T-cell (primary cell): ENCODE results near the gene RAB10. TPM values are rescaled to one million over a fixed set of nuclear protein-coding genes. Genes with fewer than 3 reads are reported as not detected.

Experiments used
- ATAC-seq, 4 experiments: fragments of 200-7000 bp in 3 of 4; fragments of 150-1000 bp in 1 of 4; cut with Tn5 transposase; replicated peaks in 1 of 4; 1 replicate in 3 of 4; 2 replicates in 1 of 4; pipeline ENCODE4 v1.10.0; 2021; ENCODE audit warnings: moderate library complexity in 3 of 4, mild to moderate bottlenecking in 2 of 4, moderate number of reproducible peaks in 1 of 4
- CTCF ChIA-PET, 2 donors: fragments of 300-600 bp; sonication (Branson Sonifier 250); formaldehyde crosslinking; loops; one replicate each; lab custom pipeline; 2022; ENCODE audit warnings: antibody characterized with exemption in 2 of 2; lab: Charles Lee
- POLR2A ChIA-PET, 2 donors: fragments of 300-600 bp; sonication (Branson Sonifier 250); formaldehyde crosslinking; loops; one replicate each; lab custom pipeline; 2022; ENCODE audit warnings: antibody characterized with exemption in 2 of 2; lab: Charles Lee
- DNase-seq, 35 experiments: peaks; one replicate each; pipeline versions ENCODE4 v3.0.0 to v3.0.0-alpha.2; 2013 to 2023
- H3K27ac ChIP-seq: one replicate; pipeline ENCODE4 v1.5.1; 2013; ENCODE audit warnings: low read length
- H3K27me3 ChIP-seq, 2 experiments: replicated peaks in 1 of 2; 1 replicate in 1 of 2; 2 replicates in 1 of 2; pipeline versions ENCODE4 v1.6.1 to v1.7.0; 2013; ENCODE audit warnings: low read length in 1 of 2, mixed read lengths in 1 of 2; ENCODE audit not compliant: control insufficient read depth in 2 of 2, insufficient read depth in 2 of 2; ENCODE audit errors: extremely low read depth in 1 of 2
- H3K36me3 ChIP-seq, 2 donors: 1 replicate in 1 of 2; 2 replicates in 1 of 2; pipeline versions ENCODE4 v1.6.1 to v1.7.0; 2013; ENCODE audit warnings: low read length in 1 of 2; ENCODE audit not compliant: control insufficient read depth in 2 of 2, insufficient read depth in 1 of 2; ENCODE audit errors: extremely low read depth in 1 of 2
- H3K4me1 ChIP-seq, 2 experiments: 1 replicate in 1 of 2; 2 replicates in 1 of 2; pipeline versions ENCODE4 v1.6.1 to v1.7.0; 2013; ENCODE audit warnings: low read length in 2 of 2, mixed read lengths in 1 of 2; ENCODE audit not compliant: insufficient read depth in 2 of 2, control insufficient read depth in 1 of 2; ENCODE audit errors: extremely low read depth in 1 of 2
- H3K4me3 ChIP-seq, 2 donors: 1 replicate in 1 of 2; 2 replicates in 1 of 2; pipeline versions ENCODE4 v1.5.1 to v1.7.0; 2013; ENCODE audit warnings: mild to moderate bottlenecking in 2 of 2, low read length in 1 of 2, moderate library complexity in 1 of 2; ENCODE audit not compliant: control insufficient read depth in 1 of 2; ENCODE audit errors: extremely low read depth in 1 of 2
- H3K9me3 ChIP-seq: 2 replicates; pipeline ENCODE4 v1.7.0; 2013
- H3K27ac Mint-ChIP-seq, 2 donors: one replicate each; pipeline ENCODE4 v1.8.0; 2020 to 2021; ENCODE audit warnings: mild to moderate bottlenecking in 2 of 2, mixed read lengths in 2 of 2
- H3K27me3 Mint-ChIP-seq, 2 donors: one replicate each; pipeline ENCODE4 v1.8.0; 2021 to 2022; ENCODE audit warnings: mixed read lengths in 2 of 2
- H3K36me3 Mint-ChIP-seq: one replicate; pipeline ENCODE4 v1.8.0; 2021; ENCODE audit warnings: mixed read lengths
- H3K4me1 Mint-ChIP-seq, 3 donors: one replicate each; pipeline ENCODE4 v1.8.0; 2020 to 2022; ENCODE audit warnings: mixed read lengths in 3 of 3, mild to moderate bottlenecking in 1 of 3
- H3K4me3 Mint-ChIP-seq, 3 donors: one replicate each; pipeline ENCODE4 v1.8.0; 2020 to 2022; ENCODE audit warnings: mild to moderate bottlenecking in 3 of 3, mixed read lengths in 3 of 3, moderate library complexity in 3 of 3
- H3K9me3 Mint-ChIP-seq, 3 donors: one replicate each; pipeline ENCODE4 v1.8.0; 2020 to 2022; ENCODE audit warnings: mixed read lengths in 3 of 3
- WGBS: methylation state at CpG from one replicate; pipeline ENCODE4 v1.1.5; 2013; ENCODE audit warnings: missing lambda C conversion rate; ENCODE audit not compliant: insufficient coverage; 5-methylcytosine and 5-hydroxymethylcytosine counted together
- total RNA-seq, 35 experiments: library from RNA in 6 of 35; stranded (reverse) in 6 of 35; fragments of 120-200 nt in 1 of 35; gene quantifications; one replicate each; pipeline versions ENCODE4 v1.2.1 to v1.2.4 and lab custom pipeline; 2013 to 2026

RAB10 gene
- total RNA-seq, 5 donors from 2014 or later (not counting 1 experiment from before 2014, with no cell fraction given) = 35.0 to 78.7 (median 71.2) TPM

GRCh38 chr2:26119521-26119920, 85.6 kb downstream of the RAB10 start:
- H3K9me3 ChIP-seq = no peaks in the 10 kb centered on the region
- H3K27ac Mint-ChIP-seq = no peak overlapping the region
- DNase-seq (no peak), ATAC-seq (no peak)
- ChIA-PET POLR2A (interaction anchor here in 1 of 2 donors (0.6 kb wide), 1 partner anchor 48 kb away, joined by 4 read pairs; no protein-coding TSS in a partner anchor), CTCF (interaction anchor here (0.7 kb wide), 2 partner anchors 12 to 60 kb away, joined by 3 to 6 read pairs; no protein-coding TSS in a partner anchor)
- no peaks in the 10 kb centered on the region for H3K27me3 Mint-ChIP-seq
- H3K27ac ChIP-seq = no peak overlapping the region
- peaks cover 14 to 31% (median 23%) of the 10 kb centered on the region in 3 donors for H3K4me1 Mint-ChIP-seq
- peaks cover 0 to 7% of the 10 kb centered on the region in 2 donors for H3K36me3 ChIP-seq
- whole genome bisulfite sequencing = no CpG with 5 or more reads among the region's 1 CpG
- H3K9me3 Mint-ChIP-seq = no peaks in the 10 kb centered on the region
- H3K27me3 ChIP-seq = no peaks in the 10 kb centered on the region
- no peaks in the 10 kb centered on the region for H3K4me1 ChIP-seq
- no peak overlapping the region for H3K4me3 Mint-ChIP-seq
- H3K36me3 Mint-ChIP-seq = peaks cover 6% of the 10 kb centered on the region
- H3K4me3 ChIP-seq = no peak overlapping the region

GRCh38 chr2:26122630-26123029, 88.7 kb downstream of the RAB10 start:
- H3K27ac Mint-ChIP-seq = peak overlapping the region in 1 of 2 donors; percentile 72

GRCh38 chr2:26123426-26123825, 89.5 kb downstream of the RAB10 start:
- H3K4me3 Mint-ChIP-seq = no peak overlapping the region
- peak overlapping the region in 1 of 2 donors; percentile 39 for H3K27ac Mint-ChIP-seq
- no peaks in the 10 kb centered on the region for H3K9me3 ChIP-seq
- H3K36me3 ChIP-seq = peaks cover 7 to 9% of the 10 kb centered on the region in 2 donors
- H3K4me1 ChIP-seq = no peaks in the 10 kb centered on the region
- no peaks in the 10 kb centered on the region for H3K9me3 Mint-ChIP-seq
- ATAC-seq (no peak), DNase-seq (no peak)
- H3K27me3 Mint-ChIP-seq = no peaks in the 10 kb centered on the region
- H3K4me1 Mint-ChIP-seq = peaks cover 18 to 30% (median 21%) of the 10 kb centered on the region in 3 donors
- 90% methylated on average over 2 of the region's 5 CpGs for WGBS
- H3K27me3 ChIP-seq = no peaks in the 10 kb centered on the region
- no peak overlapping the region for H3K27ac ChIP-seq
- POLR2A ChIA-PET = interaction anchor here in 1 of 2 donors (0.6 kb wide), 1 partner anchor 161 kb away, joined by 14 read pairs; no protein-coding TSS in a partner anchor
- CTCF ChIA-PET = interaction anchor here in 1 of 2 donors (0.6 kb wide), 1 partner anchor 26 kb away, joined by 4 read pairs; no protein-coding TSS in a partner anchor
- H3K4me3 ChIP-seq = no peak overlapping the region
- H3K36me3 Mint-ChIP-seq = peaks cover 11% of the 10 kb centered on the region

More at GRCh38 chr2:26122630-26123029, 88.7 kb downstream of the RAB10 start:
- no peak overlapping the region for H3K27ac ChIP-seq
- Mint-ChIP-seq H3K27me3 (no peaks in the 10 kb centered on the region), H3K4me3 (no peak overlapping the region), H3K4me1 (peaks cover 18 to 30% (median 21%) of the 10 kb centered on the region in 3 donors), H3K36me3 (peaks cover 5% of the 10 kb centered on the region), H3K9me3 (no peaks in the 10 kb centered on the region)
- CTCF ChIA-PET = no interaction called here
- no peak overlapping the region for H3K4me3 ChIP-seq
- DNase-seq (no peak), ATAC-seq (no peak)
- no peaks in the 10 kb centered on the region for H3K27me3 ChIP-seq
- 91% methylated on average over 3 of the region's 3 CpGs for WGBS
- POLR2A ChIA-PET = no interaction called here
- peaks cover 1 to 7% of the 10 kb centered on the region in 2 donors for H3K36me3 ChIP-seq
- H3K4me1 ChIP-seq = no peaks in the 10 kb centered on the region
- H3K9me3 ChIP-seq = no peaks in the 10 kb centered on the region

DNA sequence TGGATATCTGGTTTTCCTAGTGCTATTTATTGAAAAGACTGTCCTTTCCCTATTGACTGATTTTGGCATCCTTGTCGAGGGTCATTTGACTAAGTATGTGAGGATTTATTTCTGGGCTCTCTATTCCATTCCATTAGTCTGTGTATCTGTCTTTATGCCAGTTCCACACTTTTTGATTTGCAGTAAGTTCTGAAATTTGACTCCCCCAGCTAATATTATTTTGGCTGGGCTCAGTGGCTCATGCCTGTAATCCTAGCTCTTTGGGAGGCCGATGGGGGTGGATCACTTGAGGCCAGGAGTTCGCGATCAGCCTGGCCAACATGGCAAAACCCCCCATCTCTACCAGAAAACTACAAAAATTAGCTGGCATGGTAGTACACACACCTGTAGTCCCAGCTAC, 92.2 kb downstream of the RAB10 start:
- Mint-ChIP-seq H3K27me3 (no peaks in the 10 kb centered on the region), H3K4me3 (no peak overlapping the region), H3K9me3 (no peaks in the 10 kb centered on the region), H3K27ac (peak overlapping the region in 1 of 2 donors; percentile 28), H3K36me3 (peaks cover 19% of the 10 kb centered on the region), H3K4me1 (peaks cover 26 to 35% (median 27%) of the 10 kb centered on the region in 3 donors)
- Histone ChIP-seq H3K9me3 (no peaks in the 10 kb centered on the region), H3K4me1 (no peaks in the 10 kb centered on the region), H3K27me3 (no peaks in the 10 kb centered on the region), H3K4me3 (no peak overlapping the region), H3K27ac (no peak overlapping the region), H3K36me3 (peaks cover 0 to 13% of the 10 kb centered on the region in 2 donors)
- DNase-seq (no peak), ATAC-seq (no peak)
- ChIA-PET POLR2A (no interaction called here), CTCF (no interaction called here)
- WGBS = 96% methylated on average over 3 of the region's 4 CpGs

DNA sequence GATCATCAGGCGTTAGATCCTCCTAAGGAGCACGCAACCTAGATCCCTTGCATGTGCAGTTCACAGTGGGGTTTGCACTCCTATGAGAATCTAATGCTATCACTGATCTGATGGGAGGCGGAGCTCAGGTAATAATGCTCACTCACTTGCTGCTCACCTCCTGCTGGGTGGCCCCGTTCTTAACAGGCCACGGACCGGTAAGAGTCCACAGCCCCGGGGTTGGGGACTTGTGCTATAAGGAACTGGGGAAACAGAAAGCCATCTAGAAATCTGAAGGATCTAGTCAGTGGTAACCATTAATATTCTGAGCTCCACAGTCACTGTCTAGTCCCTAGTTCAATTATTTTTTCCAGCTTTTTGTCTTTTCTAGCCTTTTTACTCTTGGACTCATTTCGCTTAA, 94.3 kb downstream of the RAB10 start:
- Histone ChIP-seq H3K36me3 (peaks cover 0 to 13% of the 10 kb centered on the region in 2 donors), H3K27ac (no peak overlapping the region), H3K4me3 (no peak overlapping the region), H3K27me3 (no peaks in the 10 kb centered on the region), H3K9me3 (no peaks in the 10 kb centered on the region), H3K4me1 (no peaks in the 10 kb centered on the region)
- WGBS = 100% methylated on average over 3 of the region's 8 CpGs
- Mint-ChIP-seq H3K4me3 (no peak overlapping the region), H3K36me3 (peaks cover 19% of the 10 kb centered on the region), H3K9me3 (no peaks in the 10 kb centered on the region), H3K27me3 (no peaks in the 10 kb centered on the region), H3K27ac (no peak overlapping the region), H3K4me1 (peaks cover 18 to 25% (median 21%) of the 10 kb centered on the region in 3 donors)
- ChIA-PET CTCF (no interaction called here), POLR2A (no interaction called here)
- ATAC-seq (no peak), DNase-seq (no peak)

GRCh38 chr2:26130763-26131162, 96.9 kb downstream of the RAB10 start:
- no peak overlapping the region for H3K4me3 Mint-ChIP-seq
- ATAC-seq = no peak
- H3K36me3 Mint-ChIP-seq = peaks cover 33% of the 10 kb centered on the region

More at GRCh38 chr2:26130763-26131162, 96.9 kb downstream of the RAB10 start:
- WGBS = no CpG with 5 or more reads among the region's 3 CpGs
- H3K4me3 ChIP-seq = no peak overlapping the region
- no peaks in the 10 kb centered on the region for H3K4me1 ChIP-seq
- POLR2A ChIA-PET = interaction anchor here in 1 of 2 donors (0.7 kb wide), 1 partner anchor 522 kb away, joined by 5 read pairs; no protein-coding TSS in a partner anchor
- no peak overlapping the region for H3K27ac ChIP-seq
- Mint-ChIP-seq H3K27me3 (no peaks in the 10 kb centered on the region), H3K9me3 (no peaks in the 10 kb centered on the region), H3K27ac (peak overlapping the region; percentile 3 to 7), H3K4me1 (peaks cover 10 to 15% (median 12%) of the 10 kb centered on the region in 3 donors)
- H3K36me3 ChIP-seq = peaks cover 0 to 20% of the 10 kb centered on the region in 2 donors
- no peaks in the 10 kb centered on the region for H3K9me3 ChIP-seq
- no peaks in the 10 kb centered on the region for H3K27me3 ChIP-seq
- no peak for DNase-seq
- CTCF ChIA-PET = interaction anchor here in 1 of 2 donors (0.6 kb wide), 1 partner anchor 146 kb away, joined by 3 read pairs; no protein-coding TSS in a partner anchor
